ENCODE data around the gene IFT57.

- TF ChIP-seq, protein P1, sequence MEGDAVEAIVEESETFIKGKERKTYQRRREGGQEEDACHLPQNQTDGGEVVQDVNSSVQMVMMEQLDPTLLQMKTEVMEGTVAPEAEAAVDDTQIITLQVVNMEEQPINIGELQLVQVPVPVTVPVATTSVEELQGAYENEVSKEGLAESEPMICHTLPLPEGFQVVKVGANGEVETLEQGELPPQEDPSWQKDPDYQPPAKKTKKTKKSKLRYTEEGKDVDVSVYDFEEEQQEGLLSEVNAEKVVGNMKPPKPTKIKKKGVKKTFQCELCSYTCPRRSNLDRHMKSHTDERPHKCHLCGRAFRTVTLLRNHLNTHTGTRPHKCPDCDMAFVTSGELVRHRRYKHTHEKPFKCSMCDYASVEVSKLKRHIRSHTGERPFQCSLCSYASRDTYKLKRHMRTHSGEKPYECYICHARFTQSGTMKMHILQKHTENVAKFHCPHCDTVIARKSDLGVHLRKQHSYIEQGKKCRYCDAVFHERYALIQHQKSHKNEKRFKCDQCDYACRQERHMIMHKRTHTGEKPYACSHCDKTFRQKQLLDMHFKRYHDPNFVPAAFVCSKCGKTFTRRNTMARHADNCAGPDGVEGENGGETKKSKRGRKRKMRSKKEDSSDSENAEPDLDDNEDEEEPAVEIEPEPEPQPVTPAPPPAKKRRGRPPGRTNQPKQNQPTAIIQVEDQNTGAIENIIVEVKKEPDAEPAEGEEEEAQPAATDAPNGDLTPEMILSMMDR (IDR thresholded peaks at IDR 0.05): no peak
- TF ChIP-seq EZH2 (IDR thresholded peaks at IDR 0.05; ENCODE audit: borderline replicate concordance, insufficient read depth, low read depth, low read length, poor library complexity, severe bottlenecking): no peak
Measured at GRCh38 chr3:108164391-108164790, 57.8 kb downstream of the IFT57 start.

Measured in B cell (primary cell).